GM19328 (cell line): ENCODE measurements around the gene BIK.
"Not testable (repeated sequence)": the region's sequence is repeated elsewhere in the genome, so short reads cannot be mapped to it uniquely, and the experiment has no call there.

Experiments
- ATAC-seq: cut with Tn5 transposase; IDR thresholded peaks from one replicate; pipeline ENCODE4 v1.9.1; 2021; ENCODE audit warnings: mild to moderate bottlenecking, moderate library complexity; ENCODE audit not compliant: unreplicated experiment

BIK gene

GRCh38 chr22:43104056-43104625 is 6.4 kb upstream of the BIK start:
- ATAC-seq = not testable (repeated sequence)

- not testable (repeated sequence) for ATAC-seq
These were observed 5.6 kb upstream of the BIK start for GRCh38 chr22:43104950-43105349.

GRCh38 chr22:43106302-43106701 is 4.2 kb upstream of the BIK start:
- ATAC-seq = no peak

GRCh38 chr22:43109511-43109910 is 1.0 kb upstream of the BIK start:
- no peak for ATAC-seq

GRCh38 chr22:43109921-43110443 is 568 bp upstream of the BIK start:
- no peak for ATAC-seq

- ATAC-seq = no peak
These were observed 525 bp downstream of the BIK start for GRCh38 chr22:43110927-43111623.

GRCh38 chr22:43113526-43114251 is 3.1 kb downstream of the BIK start:
- no peak for ATAC-seq

GRCh38 chr22:43114958-43115357 is 4.4 kb downstream of the BIK start:
- ATAC-seq = no peak

- ATAC-seq = no peak
These were observed 6.4 kb downstream of the BIK start for GRCh38 chr22:43116932-43117331.

- no peak for ATAC-seq
These were observed 7.7 kb downstream of the BIK start for GRCh38 chr22:43118024-43118849.

- no peak for ATAC-seq
These were observed 8.5 kb downstream of the BIK start for GRCh38 chr22:43118953-43119458.

- ATAC-seq = no peak
These were observed 16.1 kb downstream of the BIK start for GRCh38 chr22:43126501-43127165.

- ATAC-seq = no peak
These were observed 16.8 kb downstream of the BIK start for GRCh38 chr22:43127166-43127908.

- no peak for ATAC-seq
These were observed 17.6 kb downstream of the BIK start for GRCh38 chr22:43128116-43128515.

GRCh38 chr22:43128928-43129424 is 18.4 kb downstream of the BIK start:
- ATAC-seq = no peak

- no peak for ATAC-seq
These were observed 19.2 kb downstream of the BIK start for GRCh38 chr22:43129426-43130425.

GRCh38 chr22:43131773-43132501 is 21.4 kb downstream of the BIK start:
- ATAC-seq = no peak

- no peak for ATAC-seq
These were observed 22.9 kb downstream of the BIK start for GRCh38 chr22:43133401-43133800.
